CD4-positive, alpha-beta T cell treated with Interleukin-4 for 4 hours (primary cell): ENCODE measurements around the gene LTO1.

Experiments used
- DNase-seq: peaks from one replicate; pipeline ENCODE4 v3.0.0-alpha.2; 2020

LTO1 gene

DNA sequence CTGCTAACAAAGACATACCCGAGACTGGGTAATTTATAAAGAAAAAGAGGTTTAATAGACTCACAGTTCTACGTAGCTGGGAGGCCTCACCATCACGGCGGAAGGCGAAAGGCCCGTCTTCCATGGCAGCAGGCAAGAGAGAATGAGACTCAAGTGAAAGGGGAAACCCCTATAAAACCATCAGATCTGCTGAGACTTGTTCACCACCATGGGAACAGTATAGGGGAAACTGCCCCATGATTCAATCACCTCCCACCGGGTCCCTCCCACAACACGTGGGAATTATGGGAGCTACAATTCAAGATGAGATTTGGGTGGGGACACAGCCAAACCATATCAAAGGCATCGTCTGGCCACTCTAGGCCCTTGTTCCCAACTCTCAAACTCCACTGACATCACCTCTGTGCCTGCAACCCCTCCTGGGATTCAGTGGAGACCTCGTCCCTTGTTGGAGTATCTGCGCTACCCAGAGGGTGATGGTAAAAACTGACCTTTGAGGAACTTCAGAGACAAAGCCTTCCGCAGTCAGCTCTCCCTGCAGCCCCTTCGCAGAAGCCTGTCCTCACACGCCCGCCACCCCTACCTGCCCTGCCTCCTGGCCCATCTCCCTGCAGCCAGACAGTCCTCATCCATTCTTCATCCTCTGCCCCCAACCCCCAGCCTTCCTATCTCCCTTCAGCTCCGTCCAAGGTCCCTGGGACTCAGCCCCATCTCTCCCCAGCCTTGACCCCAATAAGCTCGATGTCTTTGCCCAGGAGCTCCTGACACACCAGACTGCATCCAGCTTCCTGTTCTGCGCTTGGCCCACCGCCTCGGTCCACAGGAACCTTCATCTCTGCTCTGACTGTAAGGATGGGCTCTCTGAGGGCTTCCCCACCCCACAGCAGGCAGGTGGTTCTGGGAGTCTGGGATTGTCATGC is 18.4 kb downstream of the LTO1 start:
- no peak for DNase-seq

DNA sequence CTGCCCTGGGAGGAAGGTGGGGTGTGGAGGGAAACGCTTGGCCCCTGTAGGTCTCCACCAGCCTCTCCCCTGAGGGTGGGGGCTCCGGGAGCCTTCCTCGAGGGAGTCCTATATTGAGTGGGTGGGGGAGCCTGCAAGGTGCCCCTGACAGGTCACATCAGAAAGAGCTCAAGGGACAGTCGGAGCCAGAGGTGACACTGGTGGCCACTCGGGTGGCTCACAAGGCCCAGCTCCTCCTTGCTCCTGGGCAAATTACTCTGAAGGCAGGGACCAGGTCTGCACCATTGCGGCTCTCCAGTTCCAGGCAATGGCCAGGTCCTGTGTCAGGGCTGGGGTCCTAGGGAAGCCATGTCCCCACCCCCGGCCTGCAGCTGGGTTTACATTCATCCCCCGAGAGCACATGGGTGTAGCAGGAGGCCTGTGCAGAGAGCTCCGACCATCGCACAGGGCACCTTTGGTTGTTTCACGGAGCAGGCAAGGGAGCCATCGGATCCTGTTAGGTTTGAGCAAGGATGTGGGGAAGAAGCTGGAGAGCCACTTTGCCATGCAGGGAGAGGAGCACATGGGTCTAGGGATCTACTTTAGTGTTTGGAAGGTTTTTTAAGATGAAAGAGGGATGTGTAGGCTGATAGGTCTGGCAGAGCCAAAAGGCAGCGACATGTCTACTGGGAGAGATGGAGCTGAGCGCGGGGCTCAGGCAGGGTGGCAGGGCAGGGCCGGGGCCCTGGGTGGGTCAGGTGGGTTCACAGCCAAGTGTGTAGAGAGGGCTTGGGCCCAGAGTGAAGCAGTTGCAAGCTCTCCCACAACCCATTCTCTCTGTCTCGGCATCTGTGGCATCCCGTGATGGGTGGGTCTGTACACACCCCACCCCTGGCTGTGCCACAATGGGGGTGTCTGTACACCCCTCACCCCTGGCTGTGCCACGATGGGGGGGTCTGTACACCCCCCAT is 19.4 kb downstream of the LTO1 start:
- DNase-seq, result no peak

DNA sequence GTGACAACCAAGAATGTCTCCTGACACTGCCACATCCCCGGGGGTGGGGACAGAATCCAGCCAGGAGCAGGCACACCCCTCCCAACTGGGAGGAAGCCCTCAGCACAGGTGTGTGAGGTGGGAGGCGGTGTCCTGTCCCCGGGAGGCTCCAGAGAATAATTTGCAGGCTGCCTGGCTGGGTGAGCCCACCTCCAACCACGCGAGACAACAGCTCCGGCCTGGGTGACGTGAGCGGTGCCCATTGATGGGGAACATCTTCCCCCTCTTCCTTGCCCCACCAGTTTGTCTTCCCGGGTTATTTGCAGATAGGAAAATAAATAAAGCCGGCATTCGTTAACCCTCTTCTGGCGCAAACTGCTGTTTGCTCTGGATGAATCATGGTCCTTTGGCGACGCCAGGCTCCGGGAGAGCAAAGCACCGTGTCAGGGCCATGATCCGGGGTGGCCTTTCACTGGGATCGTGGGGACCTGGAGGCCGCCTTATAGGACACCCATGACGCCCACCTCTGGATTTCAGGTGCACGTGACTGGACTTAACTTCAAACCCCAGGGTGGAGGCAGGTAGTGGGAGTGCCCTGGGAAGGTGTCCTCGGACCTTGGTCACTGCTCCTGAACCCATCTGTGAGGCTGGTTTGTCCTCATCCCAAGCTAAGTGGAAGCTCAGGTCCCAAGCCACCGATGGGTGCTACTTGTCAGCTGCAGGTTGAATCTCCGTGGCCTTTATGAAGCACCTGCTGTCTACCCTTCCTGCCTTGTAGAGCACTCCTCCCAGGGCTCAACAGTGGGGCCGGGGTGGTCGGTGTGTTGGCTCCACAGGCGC is 20.3 kb downstream of the LTO1 start:
- no peak for DNase-seq

DNA sequence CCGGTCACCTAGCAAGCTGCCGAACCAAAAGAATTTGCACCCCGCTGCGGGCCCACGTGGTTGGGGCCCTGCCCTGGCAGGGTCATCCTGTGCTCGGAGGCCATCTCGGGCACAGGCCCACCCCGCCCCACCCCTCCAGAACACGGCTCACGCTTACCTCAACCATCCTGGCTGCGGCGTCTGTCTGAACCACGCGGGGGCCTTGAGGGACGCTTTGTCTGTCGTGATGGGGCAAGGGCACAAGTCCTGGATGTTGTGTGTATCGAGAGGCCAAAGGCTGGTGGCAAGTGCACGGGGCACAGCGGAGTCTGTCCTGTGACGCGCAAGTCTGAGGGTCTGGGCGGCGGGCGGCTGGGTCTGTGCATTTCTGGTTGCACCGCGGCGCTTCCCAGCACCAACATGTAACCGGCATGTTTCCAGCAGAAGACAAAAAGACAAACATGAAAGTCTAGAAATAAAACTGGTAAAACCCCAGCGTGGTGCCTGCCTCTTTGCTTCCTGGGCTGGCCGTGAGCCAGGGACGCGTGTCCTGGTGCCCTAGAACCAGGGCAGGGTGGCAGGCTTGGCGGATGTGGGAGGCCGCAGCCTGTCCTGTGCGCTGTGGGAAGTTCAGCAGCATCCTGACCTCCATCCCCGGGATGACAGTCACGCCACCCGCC is 21.0 kb downstream of the LTO1 start:
- no peak for DNase-seq

DNA sequence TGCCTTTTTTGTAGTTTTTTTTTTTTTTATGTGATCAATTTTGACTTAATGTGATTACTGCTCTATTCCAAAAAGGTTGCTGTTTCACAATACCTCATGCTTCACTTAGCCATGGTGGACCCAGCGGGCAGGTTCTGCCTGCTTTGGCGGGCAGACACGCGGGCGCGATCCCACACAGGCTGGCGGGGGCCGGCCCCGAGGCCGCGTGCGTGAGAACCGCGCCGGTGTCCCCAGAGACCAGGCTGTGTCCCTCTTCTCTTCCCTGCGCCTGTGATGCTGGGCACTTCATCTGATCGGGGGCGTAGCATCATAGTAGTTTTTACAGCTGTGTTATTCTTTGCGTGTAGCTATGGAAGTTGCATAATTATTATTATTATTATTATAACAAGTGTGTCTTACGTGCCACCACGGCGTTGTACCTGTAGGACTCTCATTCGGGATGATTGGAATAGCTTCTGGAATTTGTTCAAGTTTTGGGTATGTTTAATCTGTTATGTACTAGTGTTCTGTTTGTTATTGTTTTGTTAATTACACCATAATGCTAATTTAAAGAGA is 21.7 kb downstream of the LTO1 start:
- no peak for DNase-seq

DNA sequence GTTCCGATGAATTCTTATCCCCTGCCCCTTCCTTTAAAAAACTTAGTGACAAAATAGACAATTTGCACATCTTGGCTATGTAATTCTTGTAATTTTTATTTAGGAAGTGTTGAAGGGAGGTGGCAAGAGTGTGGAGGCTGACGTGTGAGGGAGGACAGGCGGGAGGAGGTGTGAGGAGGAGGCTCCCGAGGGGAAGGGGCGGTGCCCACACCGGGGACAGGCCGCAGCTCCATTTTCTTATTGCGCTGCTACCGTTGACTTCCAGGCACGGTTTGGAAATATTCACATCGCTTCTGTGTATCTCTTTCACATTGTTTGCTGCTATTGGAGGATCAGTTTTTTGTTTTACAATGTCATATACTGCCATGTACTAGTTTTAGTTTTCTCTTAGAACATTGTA is 22.2 kb downstream of the LTO1 start:
- DNase-seq, result no peak

DNA sequence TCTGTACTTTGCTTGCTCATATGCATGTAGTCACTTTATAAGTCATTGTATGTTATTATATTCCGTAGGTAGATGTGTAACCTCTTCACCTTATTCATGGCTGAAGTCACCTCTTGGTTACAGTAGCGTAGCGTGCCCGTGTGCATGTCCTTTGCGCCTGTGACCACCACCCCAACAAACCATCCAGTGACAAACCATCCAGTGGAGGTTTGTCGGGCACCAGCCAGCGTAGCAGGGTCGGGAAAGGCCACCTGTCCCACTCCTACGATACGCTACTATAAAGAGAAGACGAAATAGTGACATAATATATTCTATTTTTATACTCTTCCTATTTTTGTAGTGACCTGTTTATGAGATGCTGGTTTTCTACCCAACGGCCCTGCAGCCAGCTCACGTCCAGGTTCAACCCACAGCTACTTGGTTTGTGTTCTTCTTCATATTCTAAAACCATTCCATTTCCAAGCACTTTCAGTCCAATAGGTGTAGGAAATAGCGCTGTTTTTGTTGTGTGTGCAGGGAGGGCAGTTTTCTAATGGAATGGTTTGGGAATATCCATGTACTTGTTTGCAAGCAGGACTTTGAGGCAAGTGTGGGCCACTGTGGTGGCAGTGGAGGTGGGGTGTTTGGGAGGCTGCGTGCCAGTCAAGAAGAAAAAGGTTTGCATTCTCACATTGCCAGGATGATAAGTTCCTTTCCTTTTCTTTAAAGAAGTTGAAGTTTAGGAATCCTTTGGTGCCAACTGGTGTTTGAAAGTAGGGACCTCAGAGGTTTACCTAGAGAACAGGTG is 23.1 kb downstream of the LTO1 start:
- no peak for DNase-seq

DNA sequence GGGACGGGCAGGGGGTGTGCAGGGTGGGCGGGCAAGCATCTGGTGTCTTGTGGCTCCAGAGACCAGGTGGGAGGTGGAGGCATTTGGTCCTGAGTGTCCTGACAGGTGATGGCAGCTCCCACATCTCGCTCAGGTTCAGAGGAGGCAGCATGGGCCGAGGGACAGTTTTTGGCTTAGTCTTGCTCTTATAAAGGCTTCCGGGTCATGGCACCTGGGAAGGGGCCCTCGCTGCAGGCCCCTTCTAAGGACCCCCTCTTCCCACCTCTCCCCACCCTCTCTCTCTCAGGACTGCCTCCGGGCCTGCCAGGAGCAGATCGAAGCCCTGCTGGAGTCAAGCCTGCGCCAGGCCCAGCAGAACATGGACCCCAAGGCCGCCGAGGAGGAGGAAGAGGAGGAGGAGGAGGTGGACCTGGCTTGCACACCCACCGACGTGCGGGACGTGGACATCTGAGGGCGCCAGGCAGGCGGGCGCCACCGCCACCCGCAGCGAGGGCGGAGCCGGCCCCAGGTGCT is 24.3 kb downstream of the LTO1 start:
- no peak for DNase-seq

DNA sequence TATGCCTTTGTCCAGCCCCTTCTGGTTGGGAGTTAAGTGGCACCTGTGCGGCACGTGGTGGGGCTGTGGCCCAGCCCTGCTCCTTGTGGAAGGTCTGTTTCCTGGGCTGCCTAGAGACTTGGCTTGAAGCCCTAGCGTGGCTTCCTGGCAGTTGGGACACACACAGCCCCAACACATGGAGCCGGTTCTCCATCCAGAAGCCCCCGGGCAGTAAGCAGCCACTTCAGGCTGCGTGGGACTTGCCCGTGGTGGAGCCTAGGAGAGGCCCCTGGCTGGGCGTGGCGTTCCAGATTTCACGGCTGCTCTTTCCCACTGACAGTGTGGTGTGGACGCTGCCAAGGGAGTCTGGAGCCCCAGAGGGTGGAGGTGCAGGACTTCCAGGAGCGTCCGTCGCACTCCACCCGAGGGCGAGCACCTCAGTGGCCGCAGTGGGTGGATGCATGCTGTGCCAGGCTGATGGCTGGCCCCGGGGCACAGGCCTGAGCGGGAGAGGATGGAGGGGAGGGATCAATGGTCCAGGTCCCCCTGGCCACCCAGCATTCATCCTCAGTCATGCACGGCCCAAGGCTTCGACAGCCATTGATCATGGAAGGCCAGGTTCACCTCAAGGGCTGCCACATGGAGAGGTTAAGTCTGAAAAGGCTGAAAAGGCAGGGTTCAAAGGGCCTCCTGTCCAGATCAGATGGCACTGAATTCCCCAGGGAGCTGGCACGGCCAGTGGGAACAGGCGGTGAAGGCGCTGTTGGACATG is 24.9 kb downstream of the LTO1 start:
- no peak for DNase-seq

DNA sequence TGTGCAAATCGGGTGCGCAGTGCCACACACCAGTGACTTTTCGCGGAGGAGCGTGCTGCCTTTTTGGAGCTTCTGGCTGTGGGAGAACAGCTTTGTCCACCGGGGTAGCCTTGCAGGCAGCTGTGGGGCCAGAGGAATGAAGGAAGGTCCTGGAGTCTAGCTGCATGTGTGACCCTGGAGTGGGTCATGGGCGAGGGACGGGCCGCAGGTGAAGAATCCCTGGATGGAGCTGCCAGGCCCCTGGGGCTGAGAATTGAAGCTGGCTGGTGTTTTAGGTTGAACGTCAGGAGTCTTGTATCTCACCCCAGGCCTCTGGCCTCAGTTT is 25.6 kb downstream of the LTO1 start:
- DNase-seq, result no peak

DNA sequence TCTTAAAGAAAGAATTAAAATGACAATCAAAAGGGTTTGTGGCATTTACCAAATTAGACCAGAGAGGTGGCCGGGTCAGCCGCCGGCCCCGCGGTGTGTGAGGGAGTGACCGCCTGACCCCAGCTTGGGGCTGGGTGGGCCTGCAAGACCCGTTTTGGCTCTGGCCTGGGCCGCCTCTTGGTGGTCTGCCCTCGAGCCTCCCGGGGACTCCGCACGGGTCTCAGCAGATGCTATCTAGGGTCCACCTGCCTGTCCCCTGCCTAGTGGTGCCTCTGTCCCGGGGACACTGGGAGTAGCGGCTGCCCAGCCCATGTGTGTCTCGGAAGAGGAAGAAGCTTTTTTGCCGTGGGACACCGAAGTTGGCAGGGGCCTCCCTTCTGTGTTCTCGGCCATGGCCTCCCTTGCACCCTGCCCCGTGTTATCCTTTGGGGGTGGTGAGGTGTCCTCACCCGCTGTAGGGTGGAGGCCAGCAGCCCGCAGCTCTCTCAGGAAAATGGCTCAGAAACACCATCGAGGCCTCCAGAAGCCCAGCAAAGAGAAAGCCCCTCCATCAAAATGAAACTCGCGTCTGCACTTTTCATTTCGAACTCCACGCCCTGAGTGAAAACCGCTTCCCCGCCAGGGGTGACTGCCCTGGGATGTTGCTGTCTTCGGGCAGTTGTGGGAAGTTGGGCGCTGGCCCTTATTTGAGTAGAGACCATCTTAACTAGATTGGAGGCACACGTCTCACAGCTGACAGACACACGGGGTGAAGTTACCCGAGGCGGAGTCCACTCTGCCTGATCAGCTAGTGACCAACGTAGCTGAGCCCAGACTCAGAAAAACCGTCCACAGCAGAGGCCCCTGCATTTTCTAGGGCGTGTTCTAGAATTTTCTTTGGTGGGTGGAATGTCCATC is 26.2 kb downstream of the LTO1 start:
- DNase-seq, result no peak

DNA sequence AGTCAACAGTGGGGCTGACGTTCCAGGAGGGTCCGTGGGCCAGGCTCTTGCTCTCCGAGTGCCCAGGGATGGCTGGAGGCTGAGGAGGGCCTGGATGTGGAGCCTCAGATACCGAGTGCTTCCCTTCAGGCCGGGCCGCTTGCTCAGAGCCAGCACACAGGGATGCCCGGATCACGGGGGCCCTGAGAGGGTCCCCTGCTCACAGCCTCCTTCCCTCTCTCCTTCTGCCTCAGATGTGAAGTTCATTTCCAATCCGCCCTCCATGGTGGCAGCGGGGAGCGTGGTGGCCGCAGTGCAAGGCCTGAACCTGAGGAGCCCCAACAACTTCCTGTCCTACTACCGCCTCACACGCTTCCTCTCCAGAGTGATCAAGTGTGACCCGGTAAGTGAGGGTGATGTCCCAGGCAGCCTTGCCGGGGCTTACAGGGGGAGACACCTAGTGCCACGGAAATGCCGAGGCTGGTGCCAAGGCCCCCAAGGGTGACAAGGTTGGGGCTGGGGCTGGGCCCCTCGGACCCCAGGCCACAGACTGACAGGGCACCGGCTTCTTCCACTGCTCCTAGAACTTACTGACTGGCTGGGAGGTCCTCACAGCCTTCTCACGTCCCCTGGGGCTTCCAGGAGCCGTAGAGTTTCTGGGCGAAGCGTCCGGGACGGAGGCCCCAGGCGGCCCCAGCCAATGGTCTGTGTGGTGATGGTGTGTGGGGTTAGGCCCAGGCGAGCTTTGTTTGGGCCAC is 27.2 kb downstream of the LTO1 start:
- DNase-seq, result no peak

DNA sequence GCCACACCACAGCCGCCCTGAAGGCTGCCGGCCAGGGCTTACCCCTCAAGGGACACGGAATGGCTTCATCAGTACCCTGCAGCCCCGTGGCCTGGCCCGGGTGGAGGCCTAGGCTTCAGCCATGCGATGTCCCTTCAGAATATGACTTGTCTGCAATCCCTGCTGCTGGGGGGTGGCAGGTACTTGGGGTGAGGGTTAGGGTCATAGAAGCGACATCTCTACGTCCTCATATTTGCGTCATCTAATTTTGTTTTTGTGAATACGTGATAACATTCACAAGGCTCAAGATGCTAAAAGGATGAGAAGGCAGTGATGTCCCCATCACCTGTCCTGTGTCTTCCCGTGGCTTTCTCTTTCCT is 27.8 kb downstream of the LTO1 start:
- no peak for DNase-seq

DNA sequence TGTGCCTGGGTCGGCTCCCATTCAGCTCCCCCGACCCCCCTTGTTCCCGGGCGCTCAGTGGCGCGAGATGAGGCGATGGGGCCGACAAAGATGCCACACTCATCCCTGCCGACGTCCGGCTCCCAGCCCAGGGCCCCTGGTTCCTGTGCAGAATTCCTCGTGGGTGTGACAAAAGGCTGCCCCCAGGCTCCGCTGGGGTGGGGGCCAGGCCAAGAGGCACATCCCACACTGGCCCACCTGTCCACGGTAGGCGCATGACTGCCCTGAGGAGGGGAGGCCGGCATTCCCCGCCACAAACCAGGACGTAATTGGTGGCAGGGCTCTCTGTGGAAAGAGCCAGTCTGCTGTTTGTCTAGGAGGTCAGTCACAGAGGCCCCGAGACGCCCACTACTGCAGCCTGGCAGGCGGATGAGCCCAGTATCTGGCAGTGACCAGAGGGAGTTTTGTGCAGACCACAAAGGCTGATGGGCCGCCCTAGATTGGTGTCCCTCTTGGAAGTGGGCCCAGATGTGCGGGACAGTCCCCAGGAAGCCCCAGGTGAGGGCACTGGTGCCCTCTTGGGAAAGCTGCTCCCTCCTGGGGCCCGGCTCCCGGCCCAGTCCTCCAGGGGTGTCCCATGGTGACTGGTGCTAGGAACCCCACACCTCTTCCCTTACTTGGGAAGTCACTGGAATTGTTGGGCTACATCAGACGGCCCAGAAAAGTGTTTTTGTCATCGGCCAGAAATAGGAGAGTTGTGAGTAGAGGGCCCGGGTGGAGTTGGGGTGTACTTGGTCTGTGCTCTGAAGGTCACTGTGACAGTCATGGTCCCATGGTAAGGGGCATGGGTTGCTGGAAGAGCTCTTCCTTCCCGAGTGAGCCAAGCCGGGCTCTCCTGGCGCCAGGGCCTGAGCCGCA is 28.4 kb downstream of the LTO1 start:
- no peak for DNase-seq

DNA sequence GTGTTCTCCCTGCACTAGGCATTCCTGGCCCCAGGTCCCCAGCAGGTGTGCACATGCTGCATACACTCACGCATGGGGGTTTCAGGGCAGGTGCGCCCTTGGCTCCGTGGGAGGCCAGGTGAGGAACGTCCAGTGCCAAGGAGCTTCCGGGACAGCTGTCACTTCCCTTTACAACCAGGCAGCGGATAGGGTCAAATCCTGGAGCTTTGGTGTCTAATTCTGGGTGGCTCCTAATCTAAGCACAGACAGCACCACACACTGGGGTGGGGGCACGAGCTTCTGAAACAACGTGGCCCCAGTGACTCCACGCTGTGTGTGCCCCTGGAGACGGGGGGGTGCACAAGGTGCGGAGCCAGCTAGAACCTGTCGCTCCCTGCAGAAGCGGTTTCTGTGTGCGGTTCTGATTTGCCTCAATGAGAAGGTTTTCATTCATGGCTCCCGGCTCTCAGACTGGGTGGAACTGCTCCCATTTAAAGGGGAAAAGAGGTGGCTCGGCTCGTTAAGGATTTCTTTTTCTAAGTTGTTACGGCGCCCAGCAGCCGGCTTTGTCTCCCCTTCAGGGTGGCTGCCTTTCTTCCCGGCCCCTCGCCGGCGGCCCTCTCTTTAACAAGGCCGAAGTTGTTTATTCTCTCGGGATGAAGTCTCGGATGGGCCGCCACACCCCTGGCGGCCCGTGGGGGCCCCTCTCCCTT is 29.2 kb downstream of the LTO1 start:
- no peak for DNase-seq

DNA sequence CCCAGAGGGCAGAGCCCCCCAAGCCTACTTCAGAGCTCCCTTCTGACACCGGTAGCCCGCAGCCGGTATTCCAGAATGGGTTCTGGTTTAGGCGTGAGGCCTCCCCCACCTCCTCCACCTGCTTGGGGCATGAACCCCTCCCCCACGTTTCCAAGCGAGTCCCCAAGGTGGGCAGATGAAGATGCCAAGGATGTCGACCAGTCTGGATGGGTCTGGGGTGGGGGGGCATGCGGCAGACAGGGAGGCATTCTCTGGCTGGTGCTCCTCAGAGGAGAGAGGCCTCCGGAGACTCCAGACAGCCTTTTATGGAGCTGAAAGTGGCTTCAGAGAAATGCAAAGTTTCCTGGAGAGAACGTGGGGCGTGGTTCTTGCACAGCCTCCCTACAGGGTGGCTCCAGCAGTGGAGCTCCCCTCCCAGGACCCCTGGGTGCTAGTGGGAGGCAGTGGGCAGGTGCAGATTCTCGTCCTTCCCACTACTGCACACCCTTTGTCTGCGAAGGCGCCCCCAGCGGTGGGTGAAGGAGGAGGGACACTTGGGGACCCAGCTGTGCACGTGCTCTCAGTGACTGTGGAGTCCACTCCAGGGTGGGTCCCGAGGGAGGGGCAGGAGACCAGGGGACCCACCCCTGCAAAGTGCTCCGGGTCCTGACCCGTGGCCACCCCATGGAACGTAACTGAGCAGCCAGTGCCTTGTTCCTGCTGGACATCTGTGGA is 30.0 kb downstream of the LTO1 start:
- no peak for DNase-seq
